Measurements from ENCODE around the gene PTGIR.

PTGIR gene

GRCh38 chr19:46621191-46622117 is 3.4 kb downstream of the PTGIR start:
- Histone ChIP-seq H3K27me3 (replicated peaks; ENCODE audit: control insufficient read depth, insufficient read depth, low read length) (no peaks in the 10 kb centered on the region), H3K36me3 (ENCODE audit: control insufficient read depth, insufficient read depth, low read length) (peaks cover 3% of the 10 kb centered on the region; the same call in 1 of the 2 replicates), H3K4me3 (replicated peaks; ENCODE audit: low read depth, low read length) (peak overlapping the region; percentile 43)
- no peak for DNase-seq (ENCODE audit: extremely low read depth, insufficient read length)
- TF ChIP-seq CTCF (IDR thresholded peaks at IDR 0.05; ENCODE audit: insufficient read depth, low read length, poor library complexity, severe bottlenecking), result no peak

- no peak for TF ChIP-seq CTCF (IDR thresholded peaks at IDR 0.05; ENCODE audit: insufficient read depth, low read length, poor library complexity, severe bottlenecking)
- peaks cover 3% of the 10 kb centered on the region; the same call in 1 of the 2 replicates for H3K36me3 ChIP-seq (ENCODE audit: control insufficient read depth, insufficient read depth, low read length)
- no peak overlapping the region for H3K4me3 ChIP-seq (replicated peaks; ENCODE audit: low read depth, low read length)
Observed at GRCh38 chr19:46620716-46621115, 4.2 kb downstream of the PTGIR start.

GRCh38 chr19:46620267-46620666 is 4.6 kb downstream of the PTGIR start:
- no peak overlapping the region for H3K4me3 ChIP-seq (replicated peaks; ENCODE audit: low read depth, low read length)
- peaks cover 3% of the 10 kb centered on the region; the same call in 1 of the 2 replicates for H3K36me3 ChIP-seq (ENCODE audit: control insufficient read depth, insufficient read depth, low read length)
- no peak for DNase-seq (ENCODE audit: extremely low read depth, insufficient read length)
- TF ChIP-seq CTCF (IDR thresholded peaks at IDR 0.05; ENCODE audit: insufficient read depth, low read length, poor library complexity, severe bottlenecking), result no peak
- no peaks in the 10 kb centered on the region for H3K27me3 ChIP-seq (replicated peaks; ENCODE audit: control insufficient read depth, insufficient read depth, low read length)

More at GRCh38 chr19:46620716-46621115, 4.2 kb downstream of the PTGIR start:
- no peaks in the 10 kb centered on the region for H3K27me3 ChIP-seq (replicated peaks; ENCODE audit: control insufficient read depth, insufficient read depth, low read length)
- DNase-seq (ENCODE audit: extremely low read depth, insufficient read length), result no peak

- Histone ChIP-seq H3K36me3 (ENCODE audit: control insufficient read depth, insufficient read depth, low read length) (peaks cover 3% of the 10 kb centered on the region; the same call in 1 of the 2 replicates), H3K4me3 (replicated peaks; ENCODE audit: low read depth, low read length) (peak overlapping the region; percentile 34; the same call in 1 of the 2 replicates), H3K27me3 (replicated peaks; ENCODE audit: control insufficient read depth, insufficient read depth, low read length) (no peaks in the 10 kb centered on the region)
- no peak for TF ChIP-seq CTCF (IDR thresholded peaks at IDR 0.05; ENCODE audit: insufficient read depth, low read length, poor library complexity, severe bottlenecking)
- peak; percentile 68 for DNase-seq (ENCODE audit: extremely low read depth, insufficient read length)
Observed at GRCh38 chr19:46618670-46619231, 6.1 kb downstream of the PTGIR start.

- DNase-seq (ENCODE audit: extremely low read depth, insufficient read length), result no peak
- no peaks in the 10 kb centered on the region for H3K27me3 ChIP-seq (replicated peaks; ENCODE audit: control insufficient read depth, insufficient read depth, low read length)
- TF ChIP-seq CTCF (IDR thresholded peaks at IDR 0.05; ENCODE audit: insufficient read depth, low read length, poor library complexity, severe bottlenecking), result no peak
Observed at GRCh38 chr19:46617601-46618000, 7.3 kb downstream of the PTGIR start.

More at GRCh38 chr19:46617601-46618000, 7.3 kb downstream of the PTGIR start:
- no peak overlapping the region for H3K4me3 ChIP-seq (replicated peaks; ENCODE audit: low read depth, low read length)
- peaks cover 3% of the 10 kb centered on the region; the same call in 1 of the 2 replicates for H3K36me3 ChIP-seq (ENCODE audit: control insufficient read depth, insufficient read depth, low read length)

Data from GM06990 (cell line).